HG03108 (cell line): ENCODE results near the gene TIMP2.
"Not testable (repeated sequence)": the region's sequence is repeated elsewhere in the genome, so short reads cannot be mapped to it uniquely, and the experiment has no call there.

Experiments
- ATAC-seq: cut with Tn5 transposase; IDR thresholded peaks from one replicate; pipeline ENCODE4 v1.9.1; 2021; ENCODE audit warnings: moderate library complexity; ENCODE audit not compliant: unreplicated experiment

TIMP2 gene

DNA sequence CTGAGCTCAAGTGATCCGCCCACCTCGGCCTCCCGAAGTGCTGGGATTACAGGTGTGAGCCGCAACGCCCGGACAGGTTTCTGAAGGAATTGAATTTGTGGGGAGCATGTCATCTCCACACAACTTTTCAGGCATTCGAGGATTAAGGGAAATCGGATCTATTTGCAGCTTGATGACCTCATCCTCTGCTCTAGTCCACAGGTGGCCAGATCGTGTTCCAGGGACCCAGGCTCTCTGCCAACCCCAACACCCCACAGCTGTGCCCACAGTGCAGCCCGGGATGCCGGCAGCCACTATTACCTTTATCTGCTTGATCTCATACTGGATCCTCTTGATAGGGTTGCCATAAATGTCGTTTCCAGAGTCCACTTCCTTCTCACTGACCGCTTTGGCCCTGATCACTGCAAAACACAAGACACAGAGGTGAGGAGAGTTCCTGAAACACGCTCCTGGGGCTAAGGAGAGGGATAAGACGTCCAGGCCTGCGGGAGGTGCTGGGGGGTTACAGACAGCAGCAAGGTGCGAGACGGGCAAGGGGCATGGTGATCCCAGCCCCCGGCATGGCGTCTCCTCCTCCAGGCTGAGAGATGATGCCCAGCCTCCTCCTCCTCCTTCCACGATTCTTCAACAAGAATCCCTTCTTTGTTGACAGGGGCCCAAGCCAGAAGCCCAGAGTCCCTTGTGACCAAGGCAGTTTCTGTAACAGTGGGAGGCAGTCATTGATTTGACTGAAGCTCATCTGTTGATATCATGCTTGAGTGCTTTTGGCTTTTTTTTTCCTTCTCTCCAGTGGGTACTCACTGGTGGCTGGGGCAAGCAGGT is 51.5 kb downstream of the TIMP2 start:
- ATAC-seq, result no peak

DNA sequence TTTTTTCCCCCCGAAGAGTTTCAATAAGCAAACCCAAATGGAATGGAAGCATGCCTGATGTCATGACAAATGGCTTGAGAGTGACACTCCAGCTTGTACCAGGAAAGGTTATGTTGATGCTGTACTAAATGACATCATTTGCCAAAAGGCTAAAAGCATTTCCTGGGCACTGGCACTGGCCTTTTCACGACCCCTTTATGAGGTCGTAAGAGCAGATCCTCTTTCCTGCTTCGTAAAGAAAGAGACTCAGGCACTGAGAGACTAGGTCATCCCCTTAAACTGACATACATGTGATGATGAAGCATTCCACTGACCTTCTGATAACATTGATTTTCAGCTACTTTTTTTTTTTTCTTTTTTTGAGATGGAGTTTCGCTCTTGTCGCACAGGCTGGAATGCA is 52.7 kb downstream of the TIMP2 start:
- no peak for ATAC-seq

DNA sequence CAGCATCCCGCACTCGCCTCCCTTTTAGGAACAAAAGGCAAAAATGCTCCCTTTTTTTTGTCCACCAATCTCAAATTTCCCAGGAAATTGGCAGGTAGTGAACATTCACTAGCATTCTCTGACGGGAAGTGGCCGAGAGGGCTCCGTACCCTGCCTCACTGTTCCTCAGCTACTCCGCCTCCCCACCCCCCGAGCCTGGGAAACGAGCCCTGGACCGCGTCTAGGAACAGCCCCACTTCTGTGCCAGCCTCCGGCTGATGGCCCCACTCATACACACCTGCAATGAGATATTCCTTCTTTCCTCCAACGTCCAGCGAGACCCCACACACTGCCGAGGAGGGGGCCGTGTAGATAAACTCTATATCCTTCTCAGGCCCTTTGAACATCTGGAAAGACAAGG is 54.6 kb downstream of the TIMP2 start:
- no peak for ATAC-seq

DNA sequence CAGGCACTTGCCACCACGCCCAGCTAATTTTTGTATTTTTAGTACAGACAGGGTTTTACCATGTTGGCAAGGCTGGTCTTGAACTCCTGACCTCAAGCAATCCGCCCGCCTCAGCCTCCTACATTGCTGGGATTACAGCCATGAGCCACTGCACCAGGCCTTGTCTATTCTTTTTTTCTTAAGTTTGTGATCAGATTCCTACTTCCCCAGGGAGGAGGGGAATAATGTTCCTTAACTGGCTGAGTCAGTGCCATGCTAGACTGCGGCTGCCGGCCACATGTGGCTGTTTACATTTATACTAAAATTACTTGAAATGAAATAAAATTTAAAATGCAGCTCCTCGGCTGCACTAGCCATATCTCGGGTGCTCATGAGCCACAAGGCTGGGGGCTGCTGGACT is 56.8 kb downstream of the TIMP2 start:
- no peak for ATAC-seq

DNA sequence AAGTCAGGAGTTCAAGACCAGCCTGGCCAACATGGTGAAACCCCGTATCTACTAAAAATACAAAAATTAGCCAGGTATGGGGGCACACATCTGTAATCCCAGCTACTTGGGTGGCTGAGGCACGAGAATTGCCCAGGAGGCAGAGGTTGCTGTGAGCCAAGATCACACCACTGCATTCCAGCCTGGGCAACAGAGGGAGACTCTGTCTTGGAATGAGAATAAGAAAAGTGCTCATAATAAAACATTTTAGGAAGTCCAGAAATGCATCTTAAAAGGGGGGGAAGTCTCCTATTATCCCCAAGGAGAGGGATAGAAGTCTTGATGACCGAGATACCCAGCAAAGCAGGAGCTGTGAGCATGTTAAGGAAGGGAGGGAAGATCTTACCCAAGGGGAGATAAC is 58.1 kb downstream of the TIMP2 start:
- not testable (repeated sequence) for ATAC-seq

DNA sequence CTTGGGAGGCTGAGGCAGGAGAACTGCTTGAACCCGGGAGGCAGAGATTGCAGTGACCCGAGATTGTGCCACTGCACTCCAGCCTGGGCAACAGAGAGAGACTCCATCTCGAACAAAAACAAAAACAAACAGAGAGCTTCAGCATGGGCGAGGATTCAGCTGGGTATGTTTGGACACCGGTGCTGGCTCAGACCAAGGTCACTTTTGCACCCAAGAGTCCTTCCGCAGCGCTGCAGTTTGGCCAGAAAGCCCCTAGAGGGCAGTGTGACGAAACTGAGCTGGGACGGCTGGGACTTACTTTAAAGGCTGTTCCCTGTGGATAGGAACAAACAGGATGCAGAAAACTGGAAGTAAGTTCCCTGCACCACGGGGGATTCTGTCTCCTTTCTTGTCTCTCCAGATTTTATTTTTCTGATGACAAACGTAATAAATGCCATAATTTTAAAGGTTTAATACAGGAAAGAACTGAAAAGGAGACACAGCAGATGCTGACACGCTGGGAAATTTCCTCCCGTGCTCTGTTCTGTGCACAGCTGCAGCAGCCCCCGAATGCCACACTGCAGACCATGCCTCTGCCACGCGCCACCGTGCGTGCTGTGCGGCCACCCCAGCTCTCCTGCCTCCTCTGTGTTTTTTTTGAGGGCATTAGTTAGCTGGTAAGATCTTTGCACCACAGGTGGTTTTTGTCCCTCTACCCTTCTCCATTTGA is 59.4 kb downstream of the TIMP2 start:
- ATAC-seq, result no peak

DNA sequence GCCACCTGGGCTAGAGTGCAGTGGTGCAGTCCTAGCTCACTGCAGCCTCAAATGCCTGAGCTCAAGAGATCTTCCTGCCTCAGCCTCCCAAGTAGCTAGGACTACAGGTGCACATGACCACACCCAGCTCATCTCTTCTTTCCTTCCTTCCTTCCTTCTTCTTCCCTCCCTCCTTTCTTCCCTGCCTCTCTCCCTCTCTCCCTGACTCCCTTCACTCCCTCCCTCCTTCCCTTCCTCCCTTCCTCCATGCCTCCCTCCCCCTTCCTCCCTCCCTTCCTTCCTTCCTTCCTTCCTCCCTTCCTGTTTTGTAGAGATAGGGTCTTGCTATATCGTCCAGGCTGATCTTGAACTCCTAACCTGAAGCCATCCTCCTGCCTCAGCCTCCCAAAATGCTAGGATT is 61.1 kb downstream of the TIMP2 start:
- ATAC-seq, result no peak

DNA sequence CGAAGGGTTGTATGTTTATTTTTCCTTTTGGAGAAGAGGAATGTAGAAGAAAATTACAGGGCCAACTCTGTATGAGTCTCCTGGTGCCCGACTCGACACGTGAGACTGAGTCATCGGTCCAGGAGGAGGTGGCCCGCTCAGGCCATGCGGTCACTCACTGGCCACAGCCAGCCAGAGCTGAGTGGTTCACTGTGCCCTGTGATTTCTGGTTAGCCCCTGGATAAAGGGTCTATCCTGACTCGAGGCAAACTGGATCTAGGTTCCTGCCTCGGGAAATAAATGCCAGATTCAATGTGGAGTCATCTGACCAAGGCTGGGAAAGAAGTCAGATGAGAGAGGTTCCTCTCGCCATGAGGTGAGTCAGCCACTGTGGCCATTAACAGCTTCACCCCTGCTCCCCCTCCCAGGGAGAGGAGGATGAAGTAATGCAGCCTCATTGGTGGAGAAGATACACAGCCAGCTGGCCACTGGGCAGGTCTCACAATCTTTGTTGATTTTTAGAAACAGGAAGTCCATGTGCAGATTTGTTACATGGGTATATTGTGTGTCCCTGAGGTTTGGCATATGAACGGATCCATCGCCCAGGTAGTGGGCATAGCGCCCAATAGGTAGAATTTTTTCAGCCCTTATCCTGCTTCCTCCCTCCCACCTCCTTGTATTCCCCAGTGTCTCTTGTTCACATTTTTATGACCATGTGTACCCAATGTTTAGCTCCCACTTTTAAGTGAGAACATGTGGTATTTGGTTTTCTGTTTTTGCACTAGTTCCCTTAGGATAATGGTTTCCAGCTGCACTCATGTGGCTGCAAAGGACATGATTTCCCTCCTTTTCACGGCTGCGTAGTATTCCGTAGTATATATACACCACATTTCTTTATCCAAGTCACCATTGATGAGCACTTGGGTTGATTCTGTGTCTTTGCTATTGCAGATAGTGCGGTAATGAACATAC is 62.8 kb downstream of the TIMP2 start:
- no peak for ATAC-seq

DNA sequence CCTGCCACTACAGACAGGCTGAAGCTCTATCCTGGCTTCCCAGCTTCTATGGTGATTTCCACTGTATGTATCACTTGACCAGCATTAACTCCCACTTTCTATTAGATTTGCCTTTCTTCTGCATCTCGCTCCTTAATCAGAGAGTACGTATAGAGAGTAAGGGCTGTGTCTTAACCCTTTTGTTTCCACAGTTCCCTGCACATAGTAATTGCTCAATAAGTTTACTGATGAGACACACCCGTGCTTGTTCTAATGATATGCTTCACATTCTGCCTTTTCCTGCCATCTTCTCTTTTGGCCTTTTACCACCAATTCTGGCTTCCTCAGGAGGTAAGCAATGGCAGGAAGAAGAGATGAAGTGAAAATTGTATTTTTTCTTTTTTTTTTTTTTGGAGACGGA is 64.0 kb downstream of the TIMP2 start:
- no peak for ATAC-seq

DNA sequence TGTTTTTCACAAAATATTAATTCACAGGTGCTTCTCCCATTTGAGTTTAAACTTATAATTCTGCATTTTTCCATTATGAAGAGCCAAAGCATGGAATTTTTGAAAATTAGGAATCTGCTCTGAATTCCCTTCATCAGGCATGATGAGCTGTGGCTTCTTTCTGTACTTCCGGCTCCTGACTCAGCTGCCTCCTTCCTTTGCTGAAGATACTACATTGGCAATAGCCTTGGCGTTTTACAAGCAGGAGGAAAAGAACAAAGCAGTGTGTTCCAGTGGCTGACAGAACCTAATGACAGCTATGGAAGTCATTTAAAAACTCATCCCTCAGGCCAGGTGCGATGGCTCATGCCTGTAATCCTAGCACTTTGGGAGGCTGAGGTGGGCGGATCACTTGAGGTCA is 66.1 kb downstream of the TIMP2 start:
- no peak for ATAC-seq

DNA sequence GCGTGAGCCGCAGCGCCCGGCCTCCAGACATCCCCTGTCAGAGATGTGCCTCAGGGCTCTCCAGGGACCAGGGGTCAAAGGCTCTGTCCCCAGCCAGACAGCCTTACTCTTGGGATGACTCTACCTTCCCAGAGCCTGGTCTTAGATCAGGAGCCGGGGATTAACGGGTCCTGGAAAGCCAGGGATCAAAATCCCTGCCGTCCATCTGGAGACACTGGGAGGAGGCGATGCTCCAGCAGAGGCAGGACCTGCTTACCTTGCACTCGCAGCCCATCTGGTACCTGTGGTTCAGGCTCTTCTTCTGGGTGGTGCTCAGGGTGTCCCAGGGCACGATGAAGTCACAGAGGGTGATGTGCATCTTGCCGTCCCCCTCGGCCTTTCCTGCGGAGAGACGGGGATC is 67.9 kb downstream of the TIMP2 start:
- ATAC-seq, result no peak

DNA sequence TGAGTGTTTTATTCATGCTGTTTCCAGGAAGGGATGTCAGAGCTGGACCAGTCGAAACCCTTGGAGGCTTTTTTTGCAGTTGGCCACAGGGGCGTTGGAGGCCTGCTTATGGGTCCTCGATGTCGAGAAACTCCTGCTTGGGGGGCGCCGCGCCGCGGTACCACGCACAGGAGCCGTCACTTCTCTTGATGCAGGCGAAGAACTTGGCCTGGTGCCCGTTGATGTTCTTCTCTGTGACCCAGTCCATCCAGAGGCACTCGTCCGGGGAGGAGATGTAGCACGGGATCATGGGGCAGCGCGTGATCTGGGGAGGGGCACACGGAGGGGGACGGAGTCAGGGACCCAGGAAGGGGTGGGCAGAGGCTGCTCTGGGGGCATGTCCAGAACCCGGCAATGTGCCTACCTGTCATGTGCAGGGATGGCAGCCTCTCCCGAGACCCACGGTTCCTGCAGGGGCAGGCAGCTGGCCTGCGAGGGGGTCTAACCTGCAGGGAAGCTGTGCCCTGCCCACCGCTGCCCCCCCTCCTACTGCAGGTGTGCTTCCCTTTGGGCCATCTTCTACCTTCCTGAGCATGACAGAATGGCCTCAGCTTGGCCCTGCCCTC is 69.5 kb downstream of the TIMP2 start:
- no peak for ATAC-seq

DNA sequence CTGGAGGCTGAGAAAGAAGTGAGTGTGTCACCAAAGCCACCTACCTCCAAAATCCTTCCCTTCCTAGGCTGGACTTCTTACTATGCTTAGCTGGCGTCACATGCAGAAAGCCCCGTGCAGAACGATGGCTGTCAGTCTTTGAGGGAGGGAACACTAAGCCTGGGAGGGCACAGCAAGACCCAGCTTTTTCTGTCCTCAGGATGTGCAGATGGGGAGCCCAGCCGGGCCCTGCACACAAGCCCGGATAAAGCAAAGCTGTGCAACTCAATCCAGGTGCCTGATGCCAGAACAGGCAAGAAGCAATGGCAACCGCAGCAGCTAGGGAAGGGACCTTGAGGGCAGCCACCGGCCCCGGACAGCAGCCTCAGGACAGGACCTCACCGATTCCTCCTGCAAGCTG is 70.7 kb downstream of the TIMP2 start:
- ATAC-seq, result no peak

DNA sequence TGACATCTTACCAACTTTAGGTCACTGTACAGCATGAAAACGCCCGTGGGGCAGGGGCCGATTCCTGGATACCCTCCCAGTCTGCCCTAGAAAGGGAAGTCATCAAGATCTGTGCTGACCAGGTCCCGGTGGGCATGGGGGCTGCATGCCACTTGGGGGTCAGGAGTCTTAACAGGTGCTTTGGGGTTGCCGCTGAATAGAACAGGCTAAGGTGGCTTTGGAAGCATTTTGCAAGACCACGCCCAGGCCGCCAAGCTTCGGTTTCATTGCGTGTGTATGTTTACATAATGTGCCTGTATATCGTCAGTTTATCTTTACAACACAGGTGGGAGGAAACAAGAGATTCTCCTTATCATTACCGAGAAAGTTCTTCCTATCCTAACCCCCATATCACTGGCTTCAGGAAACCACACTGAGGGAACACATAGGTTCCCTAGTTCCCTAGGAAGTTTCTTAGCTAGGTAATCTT is 71.2 kb downstream of the TIMP2 start:
- ATAC-seq, result no peak

DNA sequence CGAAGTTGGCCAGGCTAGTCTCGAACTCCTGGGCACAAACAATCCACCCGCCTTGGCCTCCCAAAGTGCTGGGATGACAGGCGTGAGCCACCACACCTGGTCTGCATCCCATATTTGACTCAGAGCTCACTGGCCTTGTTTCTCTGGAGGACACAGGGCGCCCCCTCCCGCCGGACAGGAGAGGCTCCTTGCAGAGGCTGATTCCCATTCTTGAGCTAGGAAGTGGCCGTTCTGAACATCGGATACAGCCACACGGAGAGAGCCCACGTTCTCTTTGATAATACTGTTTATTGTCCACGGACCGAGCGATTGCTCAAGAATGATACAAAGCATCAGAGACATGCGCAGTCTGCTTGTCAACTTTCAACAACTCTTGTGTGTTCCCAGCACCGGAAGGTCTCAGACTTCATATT is 72.5 kb downstream of the TIMP2 start:
- ATAC-seq, result no peak

DNA sequence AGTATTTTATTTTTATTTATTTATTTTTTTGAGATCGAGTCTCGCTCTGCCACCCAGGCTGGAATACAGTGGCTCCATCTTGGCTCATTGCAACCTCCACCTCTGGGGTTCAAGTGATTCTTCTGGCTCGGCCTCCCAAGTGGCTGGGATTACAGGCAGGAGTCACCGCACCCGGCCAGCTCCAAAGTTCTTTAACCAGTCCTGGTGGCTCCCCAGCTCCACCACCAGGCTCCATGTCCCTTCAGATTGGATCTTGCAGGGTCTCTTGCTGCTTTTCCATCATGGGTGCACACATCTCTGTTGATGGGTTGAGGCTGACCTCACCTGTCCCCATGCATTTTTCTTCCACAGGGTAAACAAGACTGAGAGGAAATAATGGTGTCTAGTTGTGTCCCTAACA is 76.2 kb downstream of the TIMP2 start:
- no peak for ATAC-seq

DNA sequence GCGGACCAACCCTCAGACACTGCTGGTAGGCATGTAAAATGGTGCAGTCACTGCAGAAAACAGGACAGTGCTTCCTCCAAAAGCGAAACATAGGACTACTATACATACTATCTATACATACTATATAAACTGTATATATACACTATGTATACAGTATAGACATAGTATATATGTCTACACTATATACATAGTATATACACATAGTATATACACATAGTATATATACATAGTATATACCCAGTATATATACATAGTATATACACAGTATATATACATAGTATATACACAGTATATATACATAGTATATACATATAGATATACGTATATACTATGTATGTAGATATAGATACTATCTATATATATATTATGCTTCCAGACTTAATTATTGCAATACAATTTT is 78.1 kb downstream of the TIMP2 start:
- ATAC-seq, result no peak

DNA sequence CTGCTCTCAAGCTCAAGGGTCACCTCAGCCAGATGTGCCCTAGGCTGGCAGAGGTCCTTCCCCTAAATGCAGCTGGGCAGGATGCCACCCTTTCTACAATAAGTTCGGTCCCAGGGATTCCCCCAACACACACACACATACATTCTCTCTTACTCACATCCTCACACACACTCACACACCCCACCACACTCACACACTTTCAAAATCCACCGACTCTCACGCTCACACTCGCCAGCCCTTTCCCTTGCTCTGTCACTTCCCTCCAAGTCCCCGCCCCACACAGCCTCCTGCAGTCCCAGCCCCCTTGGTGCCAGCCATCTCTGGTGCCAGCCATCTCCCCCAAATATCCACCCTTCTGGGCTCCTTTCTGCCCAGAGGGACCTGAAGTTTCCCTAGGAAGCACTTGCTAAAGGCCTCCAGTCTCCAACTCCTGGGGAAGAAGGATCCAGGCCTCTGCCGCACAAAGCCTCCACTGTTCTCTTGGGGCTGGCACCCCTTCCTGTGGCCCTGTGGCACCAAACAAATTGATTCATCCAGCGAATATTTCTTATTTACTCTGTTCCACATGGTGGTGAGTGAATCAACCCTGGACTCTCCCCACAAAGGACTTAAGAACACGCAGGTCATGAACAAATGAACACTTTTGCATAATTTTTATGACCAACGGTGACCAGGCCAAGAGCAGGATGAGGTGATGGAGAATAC is 80.7 kb downstream of the TIMP2 start:
- no peak for ATAC-seq

DNA sequence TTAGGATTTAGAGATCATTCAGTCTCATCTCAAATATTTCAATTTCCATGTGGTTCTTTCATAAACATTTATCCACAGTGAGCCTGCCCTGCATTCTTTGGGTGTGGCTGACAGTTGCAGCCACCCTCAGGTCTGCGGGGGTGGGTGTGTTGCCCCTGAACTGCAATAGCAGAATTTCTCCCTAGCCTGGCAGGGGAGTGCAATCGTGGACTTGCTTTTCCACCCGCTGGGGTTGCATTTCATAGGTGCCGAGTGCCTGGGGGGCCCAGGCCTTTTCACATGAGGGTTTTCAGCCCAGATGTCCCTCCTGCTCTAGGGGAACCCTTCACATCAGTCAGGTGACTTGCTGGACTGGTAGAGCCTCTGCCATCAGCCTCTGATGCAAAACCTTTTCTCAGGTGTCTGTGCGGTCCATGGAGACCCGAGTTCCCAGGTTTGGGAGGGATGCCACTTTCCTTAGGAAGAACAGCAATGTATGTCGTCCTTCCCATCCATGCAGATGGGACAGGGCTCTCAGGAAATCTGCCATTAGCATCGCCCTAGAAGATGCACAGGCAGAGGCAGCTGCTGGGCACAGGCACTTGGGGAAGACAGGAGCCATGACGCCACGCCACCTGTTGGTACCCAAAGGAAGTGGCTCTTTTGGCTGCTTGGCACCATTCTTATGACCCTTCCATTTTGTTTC is 82.2 kb downstream of the TIMP2 start:
- no peak for ATAC-seq
